ENCODE data around the gene WASF3.
"Not testable (repeated sequence)": the region's sequence is repeated elsewhere in the genome, so short reads cannot be mapped to it uniquely, and the experiment has no call there.

Gene WASF3

GRCh38 chr13:26614721-26615120 lies 57.2 kb downstream of the WASF3 start:
- H3K27ac ChIP-seq (ENCODE audit: low read length), result no peak overlapping the region
- H3K4me1 ChIP-seq (ENCODE audit: control insufficient read depth, low read depth, low read length), result no peaks in the 10 kb centered on the region
- H3K4me3 ChIP-seq (ENCODE audit: low read length), result no peak overlapping the region
- no peaks in the 10 kb centered on the region for H3K36me3 ChIP-seq (ENCODE audit: control insufficient read depth, low read depth, low read length)
- H3K27me3 ChIP-seq (ENCODE audit: control insufficient read depth, insufficient read depth, low read length), result no peaks in the 10 kb centered on the region
- no peak overlapping the region for H3K9ac ChIP-seq (ENCODE audit: low read length)
- H3K9me3 ChIP-seq (ENCODE audit: control insufficient read depth, low read depth, low read length), result no peaks in the 10 kb centered on the region

GRCh38 chr13:26616126-26616525 lies 58.6 kb downstream of the WASF3 start:
- Histone ChIP-seq H3K27me3 (ENCODE audit: control insufficient read depth, insufficient read depth, low read length) (no peaks in the 10 kb centered on the region), H3K4me1 (ENCODE audit: control insufficient read depth, low read depth, low read length) (no peaks in the 10 kb centered on the region), H3K4me3 (ENCODE audit: low read length) (no peak overlapping the region), H3K9me3 (ENCODE audit: control insufficient read depth, low read depth, low read length) (no peaks in the 10 kb centered on the region), H3K36me3 (ENCODE audit: control insufficient read depth, low read depth, low read length) (no peaks in the 10 kb centered on the region), H3K27ac (ENCODE audit: low read length) (no peak overlapping the region), H3K9ac (ENCODE audit: low read length) (no peak overlapping the region)

GRCh38 chr13:26618726-26619125 lies 61.2 kb downstream of the WASF3 start:
- Histone ChIP-seq H3K4me3 (ENCODE audit: low read length) (no peak overlapping the region), H3K27ac (ENCODE audit: low read length) (no peak overlapping the region), H3K36me3 (ENCODE audit: control insufficient read depth, low read depth, low read length) (no peaks in the 10 kb centered on the region), H3K4me1 (ENCODE audit: control insufficient read depth, low read depth, low read length) (no peaks in the 10 kb centered on the region), H3K9ac (ENCODE audit: low read length) (no peak overlapping the region), H3K9me3 (ENCODE audit: control insufficient read depth, low read depth, low read length) (peaks cover 1% of the 10 kb centered on the region), H3K27me3 (ENCODE audit: control insufficient read depth, insufficient read depth, low read length) (no peaks in the 10 kb centered on the region)

- Histone ChIP-seq H3K9me3 (ENCODE audit: control insufficient read depth, low read depth, low read length) (peaks cover 3% of the 10 kb centered on the region), H3K9ac (ENCODE audit: low read length) (no peak overlapping the region), H3K4me3 (ENCODE audit: low read length) (no peak overlapping the region), H3K27me3 (ENCODE audit: control insufficient read depth, insufficient read depth, low read length) (no peaks in the 10 kb centered on the region), H3K36me3 (ENCODE audit: control insufficient read depth, low read depth, low read length) (no peaks in the 10 kb centered on the region), H3K4me1 (ENCODE audit: control insufficient read depth, low read depth, low read length) (no peaks in the 10 kb centered on the region), H3K27ac (ENCODE audit: low read length) (no peak overlapping the region)
Observed at GRCh38 chr13:26619358-26619757, 61.9 kb downstream of the WASF3 start.

- Histone ChIP-seq H3K27ac (ENCODE audit: low read length) (no peak overlapping the region), H3K27me3 (ENCODE audit: control insufficient read depth, insufficient read depth, low read length) (no peaks in the 10 kb centered on the region), H3K9me3 (ENCODE audit: control insufficient read depth, low read depth, low read length) (peaks cover 3% of the 10 kb centered on the region), H3K4me3 (ENCODE audit: low read length) (no peak overlapping the region), H3K9ac (ENCODE audit: low read length) (no peak overlapping the region), H3K4me1 (ENCODE audit: control insufficient read depth, low read depth, low read length) (no peaks in the 10 kb centered on the region), H3K36me3 (ENCODE audit: control insufficient read depth, low read depth, low read length) (no peaks in the 10 kb centered on the region)
Observed at GRCh38 chr13:26621731-26622401, 64.4 kb downstream of the WASF3 start.

- H3K27me3 ChIP-seq (ENCODE audit: control insufficient read depth, insufficient read depth, low read length), result no peaks in the 10 kb centered on the region
- H3K36me3 ChIP-seq (ENCODE audit: control insufficient read depth, low read depth, low read length), result no peaks in the 10 kb centered on the region
- H3K4me3 ChIP-seq (ENCODE audit: low read length), result no peak overlapping the region
- H3K4me1 ChIP-seq (ENCODE audit: control insufficient read depth, low read depth, low read length), result no peaks in the 10 kb centered on the region
- H3K9me3 ChIP-seq (ENCODE audit: control insufficient read depth, low read depth, low read length), result peaks cover 3% of the 10 kb centered on the region
- no peak overlapping the region for H3K27ac ChIP-seq (ENCODE audit: low read length)
- H3K9ac ChIP-seq (ENCODE audit: low read length), result no peak overlapping the region
Observed at GRCh38 chr13:26623125-26623524, 65.6 kb downstream of the WASF3 start.

- Histone ChIP-seq H3K4me1 (ENCODE audit: control insufficient read depth, low read depth, low read length) (peaks cover 5% of the 10 kb centered on the region), H3K4me3 (ENCODE audit: low read length) (no peak overlapping the region), H3K9ac (ENCODE audit: low read length) (no peak overlapping the region), H3K36me3 (ENCODE audit: control insufficient read depth, low read depth, low read length) (no peaks in the 10 kb centered on the region), H3K27ac (ENCODE audit: low read length) (no peak overlapping the region), H3K27me3 (ENCODE audit: control insufficient read depth, insufficient read depth, low read length) (no peaks in the 10 kb centered on the region), H3K9me3 (ENCODE audit: control insufficient read depth, low read depth, low read length) (peaks cover 3% of the 10 kb centered on the region)
Observed at GRCh38 chr13:26624572-26624971, 67.1 kb downstream of the WASF3 start.

GRCh38 chr13:26626271-26626670 lies 68.8 kb downstream of the WASF3 start:
- H3K9ac ChIP-seq (ENCODE audit: low read length), result no peak overlapping the region
- no peaks in the 10 kb centered on the region for H3K36me3 ChIP-seq (ENCODE audit: control insufficient read depth, low read depth, low read length)
- H3K27ac ChIP-seq (ENCODE audit: low read length), result no peak overlapping the region
- no peak overlapping the region for H3K4me3 ChIP-seq (ENCODE audit: low read length)
- H3K9me3 ChIP-seq (ENCODE audit: control insufficient read depth, low read depth, low read length), result peaks cover 3% of the 10 kb centered on the region
- H3K27me3 ChIP-seq (ENCODE audit: control insufficient read depth, insufficient read depth, low read length), result no peaks in the 10 kb centered on the region
- H3K4me1 ChIP-seq (ENCODE audit: control insufficient read depth, low read depth, low read length), result peaks cover 5% of the 10 kb centered on the region

GRCh38 chr13:26628706-26629105 lies 71.2 kb downstream of the WASF3 start:
- no peak overlapping the region for H3K4me3 ChIP-seq (ENCODE audit: low read length)
- H3K27me3 ChIP-seq (ENCODE audit: control insufficient read depth, insufficient read depth, low read length), result no peaks in the 10 kb centered on the region
- no peak overlapping the region for H3K27ac ChIP-seq (ENCODE audit: low read length)

GRCh38 chr13:26629260-26629825 lies 71.9 kb downstream of the WASF3 start:
- H3K9me3 ChIP-seq (ENCODE audit: control insufficient read depth, low read depth, low read length), result no peaks in the 10 kb centered on the region
- H3K27ac ChIP-seq (ENCODE audit: low read length), result no peak overlapping the region
- no peaks in the 10 kb centered on the region for H3K36me3 ChIP-seq (ENCODE audit: control insufficient read depth, low read depth, low read length)
- H3K27me3 ChIP-seq (ENCODE audit: control insufficient read depth, insufficient read depth, low read length), result no peaks in the 10 kb centered on the region
- H3K4me1 ChIP-seq (ENCODE audit: control insufficient read depth, low read depth, low read length), result peaks cover 5% of the 10 kb centered on the region
- H3K4me3 ChIP-seq (ENCODE audit: low read length), result no peak overlapping the region
- no peak overlapping the region for H3K9ac ChIP-seq (ENCODE audit: low read length)

More at GRCh38 chr13:26628706-26629105, 71.2 kb downstream of the WASF3 start:
- Histone ChIP-seq H3K4me1 (ENCODE audit: control insufficient read depth, low read depth, low read length) (peaks cover 5% of the 10 kb centered on the region), H3K9ac (ENCODE audit: low read length) (no peak overlapping the region), H3K36me3 (ENCODE audit: control insufficient read depth, low read depth, low read length) (no peaks in the 10 kb centered on the region), H3K9me3 (ENCODE audit: control insufficient read depth, low read depth, low read length) (peaks cover 2% of the 10 kb centered on the region)

- not testable (repeated sequence) for H3K27ac ChIP-seq (ENCODE audit: low read length); H3K27me3 ChIP-seq (ENCODE audit: control insufficient read depth, insufficient read depth, low read length); H3K4me3 ChIP-seq (ENCODE audit: low read length); H3K4me1 ChIP-seq (ENCODE audit: control insufficient read depth, low read depth, low read length); H3K9me3 ChIP-seq (ENCODE audit: control insufficient read depth, low read depth, low read length); H3K36me3 ChIP-seq (ENCODE audit: control insufficient read depth, low read depth, low read length); H3K9ac ChIP-seq (ENCODE audit: low read length)
Observed at GRCh38 chr13:26635634-26636033, 78.2 kb downstream of the WASF3 start.

GRCh38 chr13:26636073-26636472 lies 78.6 kb downstream of the WASF3 start:
- not testable (repeated sequence) for H3K9me3 ChIP-seq (ENCODE audit: control insufficient read depth, low read depth, low read length); H3K4me3 ChIP-seq (ENCODE audit: low read length); H3K36me3 ChIP-seq (ENCODE audit: control insufficient read depth, low read depth, low read length); H3K4me1 ChIP-seq (ENCODE audit: control insufficient read depth, low read depth, low read length); H3K27ac ChIP-seq (ENCODE audit: low read length); H3K27me3 ChIP-seq (ENCODE audit: control insufficient read depth, insufficient read depth, low read length); H3K9ac ChIP-seq (ENCODE audit: low read length)

All from iPS-18a (cell line).